ENCODE results near the gene SCART1.
"Not testable (repeated sequence)": the region's sequence is repeated elsewhere in the genome, so short reads cannot be mapped to it uniquely, and the experiment has no call there.

Gene SCART1

DNA sequence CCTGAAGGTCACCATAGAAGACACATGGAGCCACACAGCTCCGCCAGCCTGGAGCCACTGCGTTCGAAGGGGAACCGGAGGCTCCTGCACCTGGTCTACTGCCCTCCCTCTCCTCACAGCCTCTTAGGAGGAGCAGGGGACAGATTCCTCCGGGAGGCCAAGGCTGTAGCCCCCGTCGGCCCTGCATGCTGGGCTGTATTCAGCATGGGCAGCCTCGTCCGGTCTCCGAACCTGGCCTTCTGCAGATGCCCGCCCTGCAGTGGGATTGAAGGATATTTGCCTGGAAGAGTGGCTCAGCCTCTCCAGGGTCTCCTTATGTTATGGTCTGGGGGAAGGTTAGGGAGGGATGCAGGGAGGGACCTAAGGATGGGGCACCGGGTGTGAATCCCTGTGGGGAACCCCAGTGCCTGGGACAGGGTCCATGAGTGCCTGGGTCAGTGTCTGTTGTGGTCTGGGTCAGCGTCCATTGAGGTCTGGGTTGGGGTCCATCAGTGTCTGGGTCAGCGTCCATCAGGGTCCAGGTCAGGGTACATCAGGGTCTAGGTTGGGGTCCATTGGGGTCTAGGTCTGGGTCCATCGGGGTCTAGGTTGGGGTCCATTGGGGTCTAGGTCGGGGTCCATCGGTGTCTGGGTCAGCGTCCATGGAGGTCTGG is 13.0 kb upstream of the SCART1 start:
- TF ChIP-seq, protein P1, sequence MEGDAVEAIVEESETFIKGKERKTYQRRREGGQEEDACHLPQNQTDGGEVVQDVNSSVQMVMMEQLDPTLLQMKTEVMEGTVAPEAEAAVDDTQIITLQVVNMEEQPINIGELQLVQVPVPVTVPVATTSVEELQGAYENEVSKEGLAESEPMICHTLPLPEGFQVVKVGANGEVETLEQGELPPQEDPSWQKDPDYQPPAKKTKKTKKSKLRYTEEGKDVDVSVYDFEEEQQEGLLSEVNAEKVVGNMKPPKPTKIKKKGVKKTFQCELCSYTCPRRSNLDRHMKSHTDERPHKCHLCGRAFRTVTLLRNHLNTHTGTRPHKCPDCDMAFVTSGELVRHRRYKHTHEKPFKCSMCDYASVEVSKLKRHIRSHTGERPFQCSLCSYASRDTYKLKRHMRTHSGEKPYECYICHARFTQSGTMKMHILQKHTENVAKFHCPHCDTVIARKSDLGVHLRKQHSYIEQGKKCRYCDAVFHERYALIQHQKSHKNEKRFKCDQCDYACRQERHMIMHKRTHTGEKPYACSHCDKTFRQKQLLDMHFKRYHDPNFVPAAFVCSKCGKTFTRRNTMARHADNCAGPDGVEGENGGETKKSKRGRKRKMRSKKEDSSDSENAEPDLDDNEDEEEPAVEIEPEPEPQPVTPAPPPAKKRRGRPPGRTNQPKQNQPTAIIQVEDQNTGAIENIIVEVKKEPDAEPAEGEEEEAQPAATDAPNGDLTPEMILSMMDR (IDR thresholded peaks at IDR 0.05; ENCODE audit: insufficient read depth, low read depth, low read length, missing control alignments): no peak
- H3K4me3 ChIP-seq (ENCODE audit: low read depth, low read length): no peak overlapping the region
- DNase-seq (ENCODE audit: low read depth): no peak

DNA sequence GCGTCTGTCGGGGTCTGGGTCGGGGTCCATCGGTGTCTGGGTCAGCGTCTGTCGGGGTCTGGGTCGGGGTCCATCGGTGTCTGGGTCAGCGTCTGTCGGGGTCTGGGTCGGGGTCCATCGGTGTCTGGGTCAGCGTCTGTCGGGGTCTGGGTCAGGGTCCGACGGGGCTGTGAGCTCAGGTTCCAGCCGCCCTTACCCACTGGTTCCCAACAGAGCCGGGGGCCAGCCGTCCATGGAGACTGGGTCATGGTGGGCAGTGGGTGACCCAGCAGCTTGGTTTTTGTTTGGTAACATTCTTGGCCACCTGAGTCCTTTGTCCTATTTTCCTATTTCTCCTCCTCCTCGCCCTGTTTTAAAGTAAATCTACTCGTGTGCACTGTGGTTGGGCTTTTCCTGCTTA is 12.4 kb upstream of the SCART1 start:
- H3K4me3 ChIP-seq (ENCODE audit: low read depth, low read length); DNase-seq (ENCODE audit: low read depth): not testable (repeated sequence)

DNA sequence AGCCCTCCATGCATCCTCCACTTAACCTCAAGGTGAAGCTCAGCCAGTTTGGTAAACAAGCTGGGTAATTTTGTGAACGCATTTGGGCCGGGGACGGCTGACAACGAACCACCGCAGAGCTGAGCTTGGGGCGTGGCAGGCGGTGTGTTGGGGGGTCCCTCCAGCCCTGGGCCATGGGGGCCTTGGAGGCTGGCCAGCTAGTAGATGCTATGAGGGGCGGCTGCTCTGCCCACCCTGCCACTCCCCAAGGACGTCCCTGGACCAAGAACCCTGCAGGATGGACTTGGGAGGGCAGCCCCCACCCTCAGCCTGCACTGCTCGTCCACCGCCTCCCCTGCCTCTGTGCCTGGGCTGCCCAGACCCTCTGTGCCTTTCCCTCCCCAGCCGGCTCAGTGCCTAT is 12.0 kb upstream of the SCART1 start:
- H3K4me3 ChIP-seq (ENCODE audit: low read depth, low read length): no peak overlapping the region
- DNase-seq (ENCODE audit: low read depth): no peak
- TF ChIP-seq, protein P1 (IDR thresholded peaks at IDR 0.05; ENCODE audit: insufficient read depth, low read depth, low read length, missing control alignments): no peak

DNA sequence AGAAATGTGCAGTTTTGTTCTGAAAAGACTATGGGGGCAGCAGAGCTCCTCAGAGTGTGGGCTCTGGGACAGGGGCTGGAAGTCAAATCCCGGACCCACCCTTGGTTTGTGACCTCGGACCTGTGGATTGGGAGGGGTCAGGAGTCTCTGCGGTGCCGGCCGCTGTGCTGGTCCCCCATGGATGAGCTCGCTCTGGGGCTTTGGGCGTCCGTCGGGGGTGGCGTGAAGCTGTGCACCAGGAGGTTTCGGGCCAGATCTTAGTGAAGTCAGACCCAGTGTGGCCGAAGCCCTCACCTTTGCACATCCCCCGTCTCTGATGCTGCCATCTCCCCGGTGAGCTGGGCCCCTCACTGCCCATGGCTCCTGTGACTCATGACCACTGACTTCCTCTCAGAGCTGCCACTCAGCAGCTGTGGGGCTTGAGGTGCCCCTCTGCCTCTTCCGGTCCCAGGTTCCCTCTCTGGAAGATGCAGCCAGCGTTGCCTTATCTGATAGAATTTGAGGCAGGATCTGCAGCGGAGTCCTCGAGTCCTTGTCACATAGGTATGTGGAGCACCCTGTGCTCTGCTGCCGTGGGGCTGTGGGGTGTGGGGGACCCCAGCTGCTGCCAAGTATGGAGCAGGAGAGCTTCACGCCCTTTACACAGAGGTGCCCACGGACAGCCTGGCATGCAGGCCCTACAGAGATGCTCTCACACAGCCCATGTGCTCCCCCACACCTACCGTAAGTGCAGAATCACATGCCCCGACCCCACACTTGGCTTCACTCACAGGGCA is 11.4 kb upstream of the SCART1 start:
- TF ChIP-seq, protein P1 (IDR thresholded peaks at IDR 0.05; ENCODE audit: insufficient read depth, low read depth, low read length, missing control alignments): no peak
- no peak for DNase-seq (ENCODE audit: low read depth)
- H3K4me3 ChIP-seq (ENCODE audit: low read depth, low read length): no peak overlapping the region

DNA sequence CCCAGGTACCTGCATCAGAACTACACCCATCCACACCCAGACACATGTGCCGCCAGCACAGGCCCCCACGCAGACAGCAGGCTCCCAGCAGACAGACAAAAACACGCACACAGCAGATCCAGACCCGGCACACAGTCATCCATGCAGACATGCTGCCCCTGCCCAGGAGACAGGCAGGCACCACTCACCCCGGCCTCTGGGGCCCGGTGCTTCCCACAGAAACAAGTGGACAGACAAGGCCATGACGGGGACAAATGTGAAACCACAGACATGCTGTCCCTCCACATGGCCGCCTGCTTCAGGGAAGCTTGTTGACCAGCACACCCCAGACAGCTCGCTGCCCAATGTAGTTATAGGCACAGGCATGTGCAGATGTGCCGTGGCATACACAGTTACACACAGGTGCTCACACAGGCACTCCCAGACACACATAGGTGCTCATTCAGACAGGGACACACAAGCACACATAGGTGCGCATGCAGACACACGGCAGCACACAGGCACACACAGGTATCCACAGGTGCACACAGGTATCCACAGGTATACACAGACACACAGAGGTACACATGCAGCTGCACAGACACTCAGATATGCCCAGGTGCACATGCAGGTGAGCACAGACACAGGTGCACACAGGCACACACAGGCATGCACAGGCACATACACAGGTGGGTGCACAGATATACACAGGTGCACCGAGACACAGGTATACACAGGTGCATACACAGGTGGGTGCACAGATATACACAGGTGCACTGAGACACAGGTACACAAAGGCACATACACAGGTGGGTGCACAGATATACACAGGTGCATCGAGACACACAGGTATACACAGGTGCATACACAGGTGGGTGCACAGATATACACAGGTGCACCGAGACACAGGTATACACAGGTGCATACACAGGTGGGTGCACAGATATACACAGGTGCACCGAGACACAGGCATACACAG is 10.5 kb upstream of the SCART1 start:
- no peak overlapping the region for H3K4me3 ChIP-seq (ENCODE audit: low read depth, low read length)
- no peak for DNase-seq (ENCODE audit: low read depth)
- TF ChIP-seq, protein P1 (IDR thresholded peaks at IDR 0.05; ENCODE audit: insufficient read depth, low read depth, low read length, missing control alignments): no peak

DNA sequence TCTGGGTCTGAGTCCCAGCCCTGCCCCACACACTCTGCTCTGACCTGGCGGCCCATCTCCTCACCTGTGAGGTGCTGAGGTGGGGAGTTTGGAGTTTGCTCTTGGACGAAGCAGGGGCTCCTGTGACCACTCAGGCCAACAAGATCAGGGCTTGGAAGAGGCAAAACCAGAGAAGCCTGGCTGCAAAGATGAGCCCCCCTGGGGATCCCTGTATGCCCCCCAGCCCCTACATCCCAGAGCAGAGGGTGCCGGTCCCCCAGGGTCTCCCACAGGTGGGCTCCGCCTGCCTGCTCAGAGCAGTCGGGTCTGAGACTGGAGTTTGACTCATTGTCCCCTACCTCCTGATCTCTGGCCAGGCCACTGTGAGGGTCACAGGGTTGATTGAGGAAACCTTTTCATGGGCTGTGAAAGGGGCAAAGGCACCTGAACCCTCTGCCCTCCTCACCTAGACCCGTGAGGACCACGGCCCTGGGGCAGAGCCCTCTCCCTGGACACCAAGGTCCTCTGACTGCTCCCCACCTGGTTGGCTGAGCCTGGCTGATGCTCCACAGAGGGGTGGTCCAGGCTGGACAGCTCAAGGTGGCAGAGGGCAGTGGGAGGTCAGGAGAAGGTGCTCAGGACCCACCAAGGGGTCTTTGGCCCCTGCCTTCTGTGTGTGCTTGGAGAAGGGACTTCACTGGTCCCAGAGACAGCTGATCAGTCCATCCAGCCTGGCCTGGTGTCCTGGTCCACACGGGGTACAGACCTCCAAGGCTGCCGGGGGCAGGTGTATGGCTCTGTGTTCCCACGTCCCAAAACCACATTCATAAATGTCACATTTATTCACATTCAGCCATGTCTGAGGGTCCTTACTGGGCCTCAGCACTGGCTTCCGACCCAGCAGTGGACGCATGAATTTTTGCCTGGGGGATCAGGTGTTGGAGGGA is 9.1 kb upstream of the SCART1 start:
- TF ChIP-seq, protein P1 (IDR thresholded peaks at IDR 0.05; ENCODE audit: insufficient read depth, low read depth, low read length, missing control alignments): no peak
- no peak for DNase-seq (ENCODE audit: low read depth)
- H3K4me3 ChIP-seq (ENCODE audit: low read depth, low read length): no peak overlapping the region
